Vagina (tissue), 2 donors: Measurements from ENCODE around the gene LY6G6C.

Experiments
- CTCF ChIP-seq, 3 experiments: fragments of 450-650 bp in 2 of 3; fragments of 200-600 bp in 1 of 3; sonication (generic) in 1 of 3; IDR thresholded peaks; one replicate each; pipeline ENCODE4 v1.5.1; 2017 to 2019; ENCODE audit warnings: antibody characterized with exemption in 3 of 3, mild to moderate bottlenecking in 2 of 3, moderate library complexity in 2 of 3
- POLR2A ChIP-seq, 2 donors: fragments of 450-650 bp; IDR thresholded peaks; one replicate each; pipeline ENCODE4 v1.6.1; 2017; ENCODE audit warnings: antibody characterized with exemption in 2 of 2, mild to moderate bottlenecking in 2 of 2, moderate library complexity in 2 of 2
- POLR2AphosphoS5 ChIP-seq, 2 donors: sonication (generic); formaldehyde crosslinking; IDR thresholded peaks; one replicate each; pipeline ENCODE4 v1.9.0; 2017; ENCODE audit warnings: antibody characterized with exemption in 2 of 2, mild to moderate bottlenecking in 2 of 2, low read depth in 1 of 2; ENCODE audit not compliant: insufficient read depth in 1 of 2

- no peak for TF ChIP-seq POLR2A (IDR thresholded peaks at IDR 0.05)
- TF ChIP-seq CTCF (IDR thresholded peaks at IDR 0.05) = no peak
- no peak for TF ChIP-seq POLR2AphosphoS5 (IDR thresholded peaks at IDR 0.05; ENCODE audit: insufficient read depth in 1 of 2, low read depth in 1 of 2)
Observed at GRCh38 chr6:31713465-31713864, 8.1 kb downstream of the LY6G6C start.
